GM18858 (cell line): Measurements from ENCODE around the gene SPIN1.

Experiments
- ATAC-seq: cut with Tn5 transposase; IDR thresholded peaks from one replicate; pipeline ENCODE4 v1.9.1; 2021; ENCODE audit not compliant: unreplicated experiment

The SPIN1 gene

GRCh38 chr9:88433583-88434255 lies 45.5 kb downstream of the SPIN1 start:
- ATAC-seq = no peak

DNA sequence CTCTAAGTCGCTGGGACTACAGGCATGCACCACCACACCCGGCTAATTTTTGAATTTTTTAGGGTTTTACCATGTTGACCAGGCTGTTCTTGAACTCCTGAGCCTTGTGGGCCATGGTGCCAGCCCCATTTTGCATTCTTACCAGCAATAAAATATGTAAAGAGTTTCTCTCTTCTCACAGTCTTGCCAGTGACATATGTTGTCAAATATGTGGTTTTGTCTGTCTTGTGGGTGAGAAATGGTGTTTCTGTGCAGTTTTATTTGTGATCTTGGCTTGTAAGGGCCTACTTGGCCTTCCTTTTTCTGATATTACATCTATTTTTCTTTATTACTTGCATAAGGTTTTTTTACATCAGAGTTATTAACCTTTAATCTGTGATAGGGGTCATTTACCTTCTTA lies 47.1 kb downstream of the SPIN1 start:
- no peak for ATAC-seq

DNA sequence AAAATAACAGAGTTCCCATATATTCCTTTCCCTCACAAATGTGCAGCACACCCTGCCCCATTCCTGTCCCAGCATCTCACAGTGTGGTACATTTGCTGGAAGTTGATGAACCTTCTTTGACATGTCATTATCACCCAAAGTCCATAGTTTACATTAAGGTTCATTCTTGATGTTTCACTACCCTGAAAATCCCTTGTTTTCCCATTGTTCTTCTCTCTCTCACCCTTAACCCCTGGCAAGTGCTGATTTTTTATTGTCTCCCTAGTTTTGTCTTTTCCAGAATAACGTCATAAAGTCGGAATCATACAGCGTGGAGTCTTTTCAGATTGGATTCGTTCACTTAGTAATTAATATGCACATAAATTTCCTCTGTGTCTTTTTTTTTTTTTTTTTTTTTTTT lies 48.1 kb downstream of the SPIN1 start:
- ATAC-seq = no peak

DNA sequence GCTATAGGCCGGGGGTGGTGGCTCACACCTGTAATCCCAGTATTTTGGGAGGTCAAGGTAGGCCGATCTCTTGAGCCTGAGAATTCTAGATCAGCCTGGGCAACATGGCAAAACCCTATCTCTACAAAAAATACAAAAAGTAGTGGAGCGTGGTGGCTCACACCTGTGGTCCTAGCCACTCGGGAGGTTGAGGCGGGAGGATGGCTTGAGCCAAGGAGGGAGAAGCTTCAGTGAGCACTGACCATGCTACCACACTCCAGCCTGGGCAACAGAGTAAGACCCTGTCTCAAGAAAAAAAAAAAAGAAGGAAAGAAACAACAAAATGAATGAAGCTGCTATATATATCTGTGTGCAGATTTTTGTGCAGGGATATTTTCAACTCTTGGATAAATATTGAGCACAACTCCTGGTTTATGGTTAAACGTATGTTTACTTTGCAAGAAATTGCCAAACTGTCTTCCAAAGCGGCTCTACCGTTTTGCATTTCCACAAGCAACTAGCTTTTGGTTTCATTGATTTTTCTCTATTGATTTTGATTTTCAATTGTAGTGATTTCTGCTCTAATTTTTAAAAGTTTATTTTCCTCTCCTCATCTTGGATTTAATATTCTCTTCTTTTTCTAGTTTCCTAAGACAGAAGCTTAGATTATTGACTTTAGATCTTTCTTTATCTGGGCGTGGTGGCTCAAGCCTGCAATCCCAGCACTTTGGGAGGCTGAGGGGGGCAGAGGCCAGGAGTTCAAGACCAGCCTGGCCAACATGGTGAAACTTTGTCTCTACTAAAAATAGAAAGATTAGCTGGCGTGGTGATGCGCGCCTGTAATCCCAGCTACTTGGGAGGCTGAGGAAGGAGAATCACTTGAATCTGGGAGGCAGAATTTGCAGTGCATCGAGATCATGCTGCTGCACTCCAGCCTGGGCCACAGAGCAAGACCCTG lies 49.2 kb downstream of the SPIN1 start:
- no peak for ATAC-seq

DNA sequence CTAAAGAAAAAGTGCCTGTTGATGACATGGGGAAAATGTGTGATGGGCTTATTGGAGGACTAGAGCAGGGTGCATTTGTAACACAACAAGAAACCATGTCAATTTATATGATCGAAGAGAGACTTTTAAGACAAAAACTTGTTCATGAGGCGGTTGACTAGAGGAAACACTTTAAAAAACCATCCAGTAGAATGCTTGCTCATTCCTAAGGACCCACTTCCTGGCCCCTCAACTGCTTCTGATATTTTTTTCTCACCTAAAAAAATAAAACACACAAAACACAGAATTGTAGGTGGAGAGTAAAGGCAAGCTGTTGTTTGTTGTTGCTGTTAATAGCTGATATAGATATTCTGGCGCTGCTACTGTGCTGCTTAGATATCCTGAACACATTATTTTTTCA lies 50.6 kb downstream of the SPIN1 start:
- no peak for ATAC-seq

DNA sequence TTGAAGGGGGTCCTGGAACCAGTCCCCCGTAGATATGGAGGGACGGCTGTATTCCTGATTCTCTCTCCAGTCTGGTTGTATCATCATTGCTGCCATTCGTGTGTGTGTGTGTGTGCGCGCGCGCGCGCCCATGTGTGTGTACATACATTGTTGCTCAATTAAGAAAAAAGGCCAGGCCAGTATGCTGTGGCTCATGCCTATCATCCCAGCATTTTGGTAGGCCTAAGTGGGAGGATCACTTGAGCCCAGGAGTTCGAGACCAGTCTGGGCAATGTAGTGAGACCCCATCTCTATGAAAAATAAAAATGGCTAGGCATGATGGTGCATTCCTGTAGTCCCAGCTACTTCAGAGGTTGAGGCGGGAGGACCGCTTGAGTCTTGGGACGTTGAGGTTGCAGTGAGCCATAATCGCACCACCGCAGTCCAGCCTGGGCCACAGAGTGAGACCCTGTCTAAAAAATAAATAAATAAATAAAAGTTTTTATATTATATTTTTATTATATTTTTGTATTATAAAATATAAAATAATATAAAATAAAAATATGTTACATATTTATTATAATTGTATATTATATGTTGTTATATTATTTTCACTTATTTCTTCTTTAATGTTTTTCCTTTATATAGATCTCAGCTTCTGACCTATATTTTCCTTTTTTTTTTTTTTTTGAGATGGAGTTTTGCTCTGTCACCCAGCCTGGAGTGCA lies 53.2 kb downstream of the SPIN1 start:
- ATAC-seq = no peak

DNA sequence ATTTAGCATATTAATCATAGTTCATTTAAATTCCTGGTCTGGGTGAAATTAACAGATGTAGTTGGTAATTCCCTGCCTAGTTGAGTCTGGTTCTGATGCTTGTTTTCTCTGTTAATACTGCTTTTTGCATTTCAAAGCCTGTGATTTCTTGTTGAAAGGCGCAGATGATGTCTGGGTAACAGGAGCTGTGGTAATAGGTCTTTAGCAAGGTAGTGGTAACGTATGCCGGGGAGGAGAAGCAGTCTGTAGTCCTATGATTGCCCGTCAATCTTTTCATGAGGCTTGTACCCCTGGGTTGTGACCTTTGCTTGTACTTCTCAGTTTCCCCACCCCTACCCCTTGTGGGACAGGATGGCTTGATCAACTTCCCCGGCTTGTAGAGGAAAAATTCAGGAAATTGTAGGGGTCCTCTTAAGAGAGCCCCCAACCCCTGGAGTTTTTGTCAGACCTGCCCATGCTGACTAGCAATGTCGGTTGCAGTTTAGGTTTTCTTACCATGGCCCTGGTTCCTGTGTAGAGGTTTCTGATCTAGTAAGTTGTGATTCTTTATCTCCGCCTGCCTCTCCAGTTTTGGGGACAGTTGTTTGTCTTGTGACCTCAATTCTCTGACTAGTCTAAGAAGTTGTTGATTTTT lies 55.4 kb downstream of the SPIN1 start:
- no peak for ATAC-seq

DNA sequence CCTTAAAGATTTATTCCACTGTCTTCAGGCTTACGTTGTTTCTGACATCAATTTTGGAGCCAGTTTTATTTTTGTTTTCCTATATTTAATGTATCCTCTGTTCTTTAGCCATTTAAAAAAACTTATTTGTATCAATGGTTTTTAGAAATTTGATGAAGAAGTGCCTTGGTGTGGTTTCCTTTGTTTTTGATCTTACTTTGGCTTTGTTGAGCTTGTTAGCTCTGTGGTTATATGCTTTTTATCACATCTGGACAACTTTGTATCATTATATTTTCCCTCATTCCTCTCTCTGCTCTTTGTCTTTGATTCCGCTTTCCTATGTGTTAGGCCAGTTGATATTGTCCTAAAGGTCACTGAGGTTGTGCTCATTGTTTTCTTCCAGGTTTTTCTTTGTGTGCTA lies 58.5 kb downstream of the SPIN1 start:
- ATAC-seq = no peak

DNA sequence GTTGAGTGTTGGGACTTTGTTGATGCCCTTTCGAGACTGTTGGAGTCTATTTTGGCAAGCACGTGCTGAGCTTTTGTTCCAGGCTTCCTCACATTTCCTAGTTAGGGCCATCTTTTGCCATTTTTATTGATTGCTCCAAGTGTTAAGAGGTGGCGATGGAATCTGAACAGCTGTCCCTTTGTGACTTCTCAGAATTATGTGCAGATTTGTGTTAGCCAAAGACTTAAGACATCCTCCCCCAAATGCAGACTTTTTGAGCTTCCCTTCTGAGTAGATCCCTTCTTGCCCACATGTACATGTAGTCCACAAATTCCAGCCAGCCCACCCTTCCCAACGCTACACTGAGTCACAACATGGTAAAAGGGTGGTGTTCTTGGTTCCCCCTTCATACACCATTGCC lies 59.2 kb downstream of the SPIN1 start:
- ATAC-seq = no peak

DNA sequence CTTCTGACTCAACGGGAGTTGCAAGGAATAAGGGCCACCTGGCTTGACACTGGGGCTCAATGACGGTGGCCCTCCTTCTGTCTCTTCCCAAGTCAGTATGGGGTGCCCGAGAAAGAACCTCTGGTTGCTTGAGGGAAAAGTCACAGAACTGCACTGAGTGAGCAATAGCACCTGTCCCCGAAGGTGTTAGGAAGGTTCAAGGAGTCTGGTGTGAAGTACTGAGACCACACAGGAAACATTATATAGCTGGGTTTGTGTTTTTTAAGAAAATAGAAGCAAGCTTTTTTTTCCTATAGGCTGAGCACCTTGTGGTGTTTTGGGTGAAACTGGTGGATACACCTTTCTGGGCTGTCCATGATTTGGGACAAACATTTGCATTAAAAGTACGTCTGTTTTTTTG lies 62.9 kb downstream of the SPIN1 start:
- no peak for ATAC-seq

- ATAC-seq = no peak
These were observed 70.6 kb downstream of the SPIN1 start for GRCh38 chr9:88458716-88459465.

DNA sequence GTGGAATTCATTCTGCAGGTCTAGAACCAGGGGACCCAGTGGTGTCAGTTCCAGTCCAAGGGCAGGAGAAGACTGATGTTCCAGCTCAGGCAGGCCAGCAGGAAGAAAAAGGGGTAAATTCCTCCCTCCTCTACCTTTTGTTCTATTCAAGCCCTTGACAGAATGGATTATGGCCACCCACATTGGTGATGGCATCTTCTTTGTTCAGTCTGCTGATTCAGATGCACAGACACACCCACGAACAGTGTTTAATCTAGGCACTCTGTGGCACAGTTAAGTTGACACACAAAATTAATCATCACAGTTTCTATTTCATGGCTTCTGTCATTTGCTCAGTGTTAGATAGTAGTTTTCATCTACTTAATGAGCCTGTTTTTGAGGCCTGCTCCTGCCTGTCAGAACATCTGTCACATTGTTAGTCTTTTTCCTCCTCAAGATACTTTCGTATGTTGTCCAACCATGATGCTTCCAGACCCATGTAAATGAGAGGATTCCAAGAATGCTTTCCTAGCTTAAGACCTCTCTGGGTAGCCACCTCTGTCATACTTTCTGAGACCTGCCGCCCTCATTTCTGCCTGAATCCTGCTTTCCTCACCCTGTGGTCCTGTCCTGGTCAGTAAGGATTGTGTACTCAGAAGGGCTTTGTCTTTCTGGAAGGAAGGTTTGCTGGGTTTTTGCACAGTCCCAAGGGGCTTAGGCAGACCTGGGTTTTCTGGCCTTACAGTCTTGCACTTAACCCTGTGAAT lies 72.5 kb downstream of the SPIN1 start:
- no peak for ATAC-seq

- no peak for ATAC-seq
These were observed 73.9 kb downstream of the SPIN1 start for GRCh38 chr9:88462191-88462590.

- ATAC-seq = no peak
These were observed 76.6 kb downstream of the SPIN1 start for GRCh38 chr9:88464851-88465250.

DNA sequence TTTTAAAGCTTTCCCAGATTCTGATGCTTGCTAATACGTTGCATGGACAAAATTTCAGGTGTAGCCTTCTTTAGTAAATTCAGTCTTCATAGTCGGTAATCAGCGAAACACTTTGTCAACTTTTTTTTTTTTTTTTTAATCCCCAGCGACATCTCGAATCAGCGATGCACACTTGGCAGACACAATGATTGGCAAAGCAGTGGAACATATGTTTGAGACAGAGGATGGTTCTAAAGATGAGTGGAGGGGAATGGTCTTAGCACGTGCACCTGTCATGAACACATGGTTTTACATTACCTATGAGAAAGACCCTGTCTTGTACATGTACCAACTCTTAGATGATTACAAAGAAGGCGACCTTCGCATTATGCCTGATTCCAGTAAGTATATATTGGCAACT lies 80.0 kb downstream of the SPIN1 start:
- ATAC-seq = no peak

- ATAC-seq = no peak
These were observed 88.4 kb downstream of the SPIN1 start for GRCh38 chr9:88476491-88477271.

DNA sequence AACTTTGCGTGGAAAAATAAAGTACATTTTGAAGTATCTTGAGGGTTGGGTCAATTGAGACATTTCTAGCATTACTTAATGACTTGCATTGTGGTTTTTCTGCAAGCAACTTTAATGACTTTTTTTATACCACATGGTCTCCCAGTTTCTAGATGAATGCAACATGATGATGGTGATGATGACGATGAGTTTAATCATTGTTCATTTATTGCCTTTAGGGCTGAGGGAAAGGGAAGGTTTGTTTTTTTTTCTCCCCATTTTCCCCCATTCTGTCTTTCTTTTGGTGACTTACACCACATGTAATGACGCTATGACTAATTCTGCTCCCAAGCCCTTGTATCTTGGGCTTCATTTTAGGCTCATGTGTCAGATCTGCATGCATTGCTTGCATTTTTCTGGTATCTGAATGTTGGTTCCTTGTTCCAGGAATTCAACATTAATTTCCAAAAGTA lies 89.1 kb downstream of the SPIN1 start:
- ATAC-seq = no peak

DNA sequence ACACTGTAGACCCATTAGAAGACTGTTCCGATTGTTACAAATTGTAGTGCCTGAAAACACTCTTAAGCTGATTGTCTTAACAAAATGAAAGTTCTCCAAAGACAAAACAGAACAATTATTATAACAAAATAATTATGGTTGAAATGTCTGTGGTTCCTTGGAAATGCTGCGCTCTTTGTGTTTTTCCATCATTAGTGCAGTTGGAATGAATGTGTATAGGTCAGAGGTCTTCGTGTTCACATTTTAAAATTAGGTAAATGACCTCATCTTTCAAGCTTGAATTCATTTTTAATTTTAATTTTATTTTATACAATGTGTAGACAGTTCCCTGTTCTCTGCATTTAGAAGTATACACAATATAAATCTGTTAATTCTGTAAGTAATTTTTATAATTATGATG lies 90.0 kb downstream of the SPIN1 start:
- no peak for ATAC-seq

DNA sequence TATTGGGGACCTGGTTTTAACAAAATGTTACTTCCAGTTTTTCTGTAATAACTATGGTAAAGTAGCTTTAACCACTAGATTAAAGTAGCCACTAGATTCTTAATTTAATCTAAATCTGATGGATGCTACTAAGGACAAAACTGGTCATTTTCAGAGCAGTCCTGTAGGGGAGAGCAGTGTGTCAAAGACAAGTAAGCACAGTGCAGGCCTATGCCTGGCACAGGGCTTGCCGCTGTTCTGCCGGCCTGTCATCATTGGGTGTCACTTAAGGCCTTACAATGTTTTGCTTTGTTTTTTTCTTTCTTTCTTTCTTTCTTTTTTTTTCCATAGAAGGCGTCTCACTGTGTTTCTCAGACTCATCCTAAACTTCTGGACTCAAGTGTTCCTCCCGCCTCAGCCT lies 93.7 kb downstream of the SPIN1 start:
- ATAC-seq = no peak
